Measurements from ENCODE around the gene SMYD4. TPM values are rescaled to one million over a fixed set of nuclear protein-coding genes. Genes with fewer than 3 reads are reported as not detected.
A peak's percentile ranks its signal among the peaks of the same experiment; 100 is the strongest.
"Not testable (repeated sequence)": the region's sequence is repeated elsewhere in the genome, so short reads cannot be mapped to it uniquely, and the experiment has no call there.

SMYD4 gene
- polyA plus RNA-seq, 3 donors = 11.2 to 20.8 (median 20.7) TPM

DNA sequence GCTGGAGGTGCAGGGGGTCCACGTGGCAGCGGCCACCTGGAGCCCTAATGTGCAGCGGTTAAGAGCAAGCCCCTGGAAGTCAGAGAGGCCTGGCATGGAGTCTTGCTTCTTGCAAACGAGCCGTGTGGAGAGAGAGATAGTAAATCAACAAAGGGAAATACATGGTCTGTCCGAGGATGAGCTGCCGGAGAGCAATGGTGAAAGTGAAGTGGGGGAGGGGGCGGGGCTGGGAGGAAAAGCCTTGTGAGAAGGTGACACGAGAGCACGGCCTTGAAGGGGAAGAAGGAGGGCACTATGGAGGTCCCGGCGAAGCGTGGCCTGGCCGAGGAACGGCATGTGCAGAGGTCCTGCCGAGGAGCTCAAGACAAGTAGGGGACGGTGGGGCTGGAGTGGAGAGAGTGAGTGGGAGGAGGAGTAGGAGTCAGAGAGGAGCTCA is 73.9 kb downstream of the SMYD4 start:
- DNase-seq = no peak

DNA sequence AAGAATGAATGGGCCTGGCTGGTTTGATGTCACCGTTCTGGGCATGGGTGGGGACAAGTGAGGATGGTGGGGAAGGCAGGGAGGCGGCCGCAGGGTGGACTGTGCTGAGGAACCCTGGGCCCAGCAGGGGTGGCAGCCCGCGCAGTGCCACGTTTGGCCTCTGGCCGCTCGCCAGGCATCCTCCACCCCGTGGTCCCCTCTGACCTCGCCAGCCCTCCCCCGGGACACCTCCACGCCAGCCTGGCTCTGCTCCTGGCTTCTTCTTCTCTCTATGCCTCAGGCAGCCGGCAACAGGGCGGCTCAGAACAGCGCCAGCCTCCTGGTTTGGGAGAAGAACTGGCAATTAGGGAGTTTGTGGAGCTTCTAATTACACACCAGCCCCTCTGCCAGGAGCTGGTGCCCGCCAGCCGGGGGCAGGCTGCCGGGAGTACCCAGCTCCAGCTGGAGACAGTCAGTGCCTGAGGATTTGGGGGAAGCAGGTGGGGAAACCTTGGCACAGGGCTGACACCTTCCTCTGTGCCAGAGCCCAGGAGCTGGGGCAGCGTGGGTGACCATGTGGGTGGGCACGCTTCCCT is 74.4 kb downstream of the SMYD4 start:
- DNase-seq = no peak

GRCh38 chr17:1754430-1755112 is 75.1 kb downstream of the SMYD4 start:
- DNase-seq = no peak

- no peak for DNase-seq
Observed at GRCh38 chr17:1753767-1754429, 75.8 kb downstream of the SMYD4 start.

DNA sequence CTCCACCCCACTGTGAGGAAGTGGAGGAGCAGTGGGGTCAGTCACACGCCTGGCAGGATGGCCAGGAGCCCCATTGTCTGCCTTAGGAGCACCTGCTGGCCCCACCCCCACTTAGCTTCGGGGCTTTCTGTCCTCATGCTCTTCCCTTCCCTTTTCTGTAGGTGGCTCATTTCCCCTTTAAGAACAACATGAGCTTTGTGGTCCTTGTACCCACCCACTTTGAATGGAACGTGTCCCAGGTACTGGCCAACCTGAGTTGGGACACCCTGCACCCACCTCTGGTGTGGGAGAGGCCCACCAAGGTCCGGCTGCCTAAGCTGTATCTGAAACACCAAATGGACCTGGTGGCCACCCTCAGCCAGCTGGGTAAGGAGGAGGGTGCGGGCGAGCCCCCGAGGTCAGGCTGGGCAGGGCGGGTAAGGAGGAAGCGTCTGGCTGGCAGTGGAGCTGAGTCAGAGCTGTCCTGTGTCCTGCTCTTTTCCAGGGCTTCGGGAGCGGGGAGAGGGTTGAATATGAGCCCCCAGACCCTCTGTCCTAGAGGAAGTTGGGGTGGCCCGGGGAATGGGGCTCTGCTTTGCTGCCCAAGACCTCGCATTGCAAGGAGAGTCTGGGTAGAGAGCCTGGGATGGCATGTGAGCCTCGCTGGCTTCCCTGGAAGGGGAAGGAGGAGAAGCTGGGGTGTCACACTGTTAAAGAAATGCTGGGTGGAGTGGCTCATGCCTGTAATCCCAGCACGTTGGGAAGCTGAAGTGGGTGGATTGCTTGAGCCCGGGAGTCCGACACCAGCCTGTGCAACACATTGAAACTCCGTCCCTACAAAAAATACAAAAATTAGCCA is 77.1 kb downstream of the SMYD4 start:
- no peak for DNase-seq

- no peak for DNase-seq
Observed at GRCh38 chr17:1750628-1751027, 79.1 kb downstream of the SMYD4 start.

DNA sequence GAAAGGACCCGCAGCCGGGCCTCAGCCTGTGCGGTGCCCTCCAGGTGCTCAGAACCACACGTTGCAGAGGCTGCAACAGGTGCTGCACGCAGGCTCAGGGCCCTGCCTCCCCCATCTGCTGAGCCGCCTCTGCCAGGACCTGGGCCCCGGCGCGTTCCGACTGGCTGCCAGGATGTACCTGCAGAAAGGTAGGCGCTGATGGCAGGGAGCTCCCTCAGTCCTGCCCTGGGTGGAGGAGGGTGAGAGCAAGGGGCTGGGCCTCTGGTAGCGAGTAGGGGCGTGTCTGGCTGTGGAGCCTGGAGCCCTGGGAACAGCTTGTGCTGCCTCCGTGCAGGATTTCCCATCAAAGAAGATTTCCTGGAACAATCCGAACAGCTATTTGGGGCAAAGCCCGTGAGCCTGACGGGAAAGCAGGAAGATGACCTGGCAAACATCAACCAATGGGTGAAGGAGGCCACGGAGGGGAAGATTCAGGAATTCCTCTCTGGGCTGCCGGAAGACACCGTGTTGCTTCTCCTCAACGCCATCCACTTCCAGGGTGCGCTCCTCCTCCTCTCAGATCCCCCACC is 82.6 kb downstream of the SMYD4 start:
- no peak for DNase-seq

- DNase-seq = no peak
Observed at GRCh38 chr17:1745513-1746020, 84.1 kb downstream of the SMYD4 start.

- no peak for DNase-seq
Observed at GRCh38 chr17:1744551-1745512, 84.9 kb downstream of the SMYD4 start.

DNA sequence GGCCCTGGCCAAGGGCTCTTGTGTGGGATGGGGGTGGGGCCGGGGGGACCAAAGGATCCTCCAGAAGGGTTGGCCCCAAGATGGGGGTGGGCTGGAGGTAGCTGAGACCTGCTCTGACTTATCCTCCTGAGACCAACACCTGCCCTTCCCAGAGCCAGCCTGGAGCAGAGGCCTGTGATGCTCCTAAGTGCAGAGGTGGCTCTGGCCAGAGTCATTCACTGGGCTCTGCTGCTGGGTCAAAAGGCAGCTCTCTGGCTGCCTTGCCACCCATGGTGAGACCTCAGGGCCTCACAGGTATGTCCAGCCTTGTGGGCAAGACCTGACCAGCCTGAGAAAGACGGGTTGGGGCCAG is 86.6 kb downstream of the SMYD4 start:
- DNase-seq = no peak

DNA sequence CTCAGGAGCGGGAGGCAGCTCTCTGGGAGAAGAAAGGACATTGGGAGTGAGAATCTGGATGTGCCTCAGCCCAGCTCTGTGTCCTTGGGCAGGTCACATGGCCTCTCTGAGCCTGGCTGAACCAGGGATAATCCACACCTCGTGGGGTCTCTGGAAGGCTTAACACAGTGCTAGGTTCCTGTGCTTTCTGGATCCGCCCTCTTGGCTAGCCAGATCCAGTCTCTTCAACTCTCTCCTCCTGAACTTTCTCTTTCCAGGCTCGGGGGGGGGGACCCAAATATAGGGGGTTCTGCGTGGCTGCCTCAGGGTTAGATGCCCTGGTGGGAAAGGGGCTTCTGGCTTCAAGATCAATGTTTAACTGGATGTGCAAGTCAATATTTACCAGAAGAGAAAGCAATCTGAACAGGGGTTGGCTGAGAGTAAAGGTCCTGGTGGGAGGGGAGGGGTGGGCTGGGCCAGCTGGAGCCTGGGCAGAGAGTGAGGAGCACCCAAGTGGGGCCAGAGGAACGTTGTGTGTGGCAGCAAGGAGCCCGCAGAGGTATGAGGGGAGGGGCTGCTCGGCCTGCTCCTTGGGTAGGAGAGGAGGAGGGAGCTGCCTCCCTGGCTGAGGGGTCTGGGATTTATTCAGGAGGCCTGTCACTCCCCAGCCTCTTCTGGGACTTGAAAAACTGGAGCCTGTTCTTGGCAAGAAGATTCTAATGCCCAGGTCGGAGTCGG is 87.2 kb downstream of the SMYD4 start, which contains the start of gene SERPINF2:
Gene SERPINF2, plus strand, starts transcription at position 501 of the 717 bp plus-strand sequence. CDS start 2,125 bp downstream, outside the sequence.
- DNase-seq = peak; percentile 72

GRCh38 chr17:1741899-1742298 is 87.8 kb downstream of the SMYD4 start:
- DNase-seq = not testable (repeated sequence)

DNA sequence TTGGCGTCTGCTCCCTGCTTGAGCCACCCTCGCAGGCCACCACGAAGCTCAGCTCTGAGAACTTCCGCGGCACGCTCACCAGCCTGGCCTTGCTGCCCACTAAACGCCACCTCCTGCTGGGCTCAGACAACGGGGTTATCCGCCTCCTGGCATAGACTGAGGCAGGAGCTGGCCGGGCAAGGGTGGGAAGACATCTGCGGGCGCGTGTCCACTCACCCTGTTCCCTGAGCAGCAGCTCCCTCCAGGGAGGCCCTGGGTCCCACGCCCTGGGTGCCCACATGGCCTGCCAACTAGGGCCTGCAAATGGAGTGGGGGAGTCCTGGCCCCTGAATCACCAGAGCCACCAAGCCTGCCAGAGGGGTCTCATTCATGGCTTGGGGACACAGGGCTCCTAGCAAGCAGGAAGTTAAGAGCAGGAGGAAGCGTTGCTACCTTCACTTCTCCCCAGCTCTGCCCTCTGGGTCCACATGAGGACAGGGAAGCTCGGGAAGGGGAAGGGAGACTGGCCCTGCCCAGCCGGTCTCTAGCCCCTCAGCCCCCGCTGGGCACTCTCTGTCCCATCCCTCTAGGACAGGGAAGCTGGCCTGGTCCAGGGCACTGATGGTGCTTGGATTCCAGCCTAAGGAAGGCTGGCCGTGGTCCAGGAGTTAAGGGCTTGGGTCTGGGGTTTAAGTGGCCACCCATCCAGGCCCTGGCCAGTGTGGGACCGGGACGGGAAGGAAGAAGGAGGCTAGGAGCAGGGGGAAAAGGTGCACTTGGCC is 92.0 kb downstream of the SMYD4 start:
- DNase-seq = no peak

- DNase-seq = no peak
Observed at GRCh38 chr17:1736348-1737281, 93.1 kb downstream of the SMYD4 start.

GRCh38 chr17:1735834-1736347 is 93.8 kb downstream of the SMYD4 start:
- no peak for DNase-seq

GRCh38 chr17:1735418-1735817 is 94.3 kb downstream of the SMYD4 start:
- no peak for DNase-seq

DNA sequence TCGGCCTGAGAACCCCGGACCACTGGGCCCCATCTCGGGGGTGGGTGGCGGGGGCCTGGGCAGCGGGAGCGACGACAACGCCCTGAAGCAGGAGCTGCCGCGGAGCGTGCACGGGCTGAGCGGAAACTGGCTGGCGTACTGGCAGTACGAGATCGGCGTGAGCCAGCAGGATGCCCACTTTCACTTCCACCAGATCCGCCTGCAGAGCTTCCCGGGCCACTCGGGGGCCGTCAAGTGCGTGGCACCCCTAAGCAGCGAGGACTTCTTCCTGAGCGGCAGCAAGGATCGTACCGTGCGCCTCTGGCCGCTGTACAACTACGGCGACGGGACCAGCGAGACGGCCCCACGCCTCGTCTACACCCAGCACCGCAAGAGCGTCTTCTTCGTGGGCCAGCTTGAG is 95.9 kb downstream of the SMYD4 start:
- DNase-seq = no peak
